Psoas muscle (tissue), 8 donors: ENCODE measurements around the gene TKTL1. TPM values are rescaled to one million over a fixed set of nuclear protein-coding genes. Genes with fewer than 3 reads are reported as not detected.
A peak's percentile ranks its signal among the peaks of the same experiment; 100 is the strongest.

Experiments
- ATAC-seq, 4 donors: fragments of 200-7000 bp; cut with Tn5 transposase; one replicate each; pipeline ENCODE4 v1.9.1; 2020; ENCODE audit warnings: moderate library complexity in 3 of 4, mild to moderate bottlenecking in 2 of 4
- DNase-seq, 2 donors: peaks; one replicate each; pipeline ENCODE4 v3.0.0-alpha.2; 2020
- H3K27ac ChIP-seq: fragments of 200-600 bp; one replicate; pipeline ENCODE4 v1.8.0; 2022
- H3K27me3 ChIP-seq, 3 donors: fragments of 200-600 bp in 1 of 3; one replicate each; pipeline versions ENCODE4 v1.6.1 to v1.8.0; 2013 to 2022; ENCODE audit warnings: low read length in 2 of 3, mild to moderate bottlenecking in 2 of 3, moderate library complexity in 1 of 3; ENCODE audit not compliant: insufficient read depth in 3 of 3
- H3K36me3 ChIP-seq, 2 donors: fragments of 200-600 bp in 1 of 2; one replicate each; pipeline versions ENCODE4 v1.6.1 to v1.8.0; 2013 to 2022; ENCODE audit warnings: low read depth in 1 of 2, mild to moderate bottlenecking in 1 of 2, moderate library complexity in 1 of 2; ENCODE audit not compliant: insufficient read depth in 1 of 2
- H3K4me1 ChIP-seq: fragments of 200-600 bp; one replicate; pipeline ENCODE4 v1.8.0; 2022
- H3K4me3 ChIP-seq: fragments of 200-600 bp; one replicate; pipeline ENCODE4 v1.8.0; 2022; ENCODE audit warnings: mild to moderate bottlenecking
- H3K9me3 ChIP-seq: fragments of 200-600 bp; one replicate; pipeline ENCODE4 v1.8.0; 2022
- CTCF ChIP-seq: fragments of 200-600 bp; IDR thresholded peaks from one replicate; pipeline ENCODE4 v1.8.0; 2022; ENCODE audit warnings: antibody characterized with exemption
- WGBS, 3 donors: extraction: QIAGEN DNeasy Blood & Tissue Kit; methylation state at CpG; one replicate each; pipeline versions ENCODE4 v1.1.6 to v1.1.7; 2013; 5-methylcytosine and 5-hydroxymethylcytosine counted together
- intact Hi-C, 2 donors: fragments of 100-400 bp; cut with DNase I; formaldehyde crosslinking; loops; one replicate each; pipeline versions ENCODE4 v1.11.0 to v1.14.2; 2022
- polyA plus RNA-seq, 3 donors: library from polyadenylated mRNA; stranded (reverse); fragments of 200-250 nt; gene quantifications; one replicate each; pipeline ENCODE4 v1.2.3, GENCODE V29; 2013
- total RNA-seq, 4 donors: library from RNA; stranded (reverse); fragmentation: NEBNext Ultra II Directional in 2 of 4; extraction: Animal tissue kit (Norgen Biotek cat#: 25700) in 2 of 4; gene quantifications; one replicate each; pipeline versions ENCODE4 v1.2.1 to v1.2.4, GENCODE V29; 2021 to 2023
- donor health status: healthy with polysubstance abuse.
- donor health status: DM: no; HTN: no; CAD: no; lungs with moderate emphysema.
- donor health status: Bipolar disorder and iron deficiency.
- donor health status: healthy.
- donor health status: DM: yes; HTN: yes; CAD: no.
- donor health status: DM: no; HTN: no; CAD: no.
- donor health status: DM: no; HTN: no; CAD: no.
- donor health status: DM: yes; HTN: yes; CAD: no.

The TKTL1 gene
- total and polyA plus RNA-seq, 7 donors, result 0.19 to 0.52 (median 0.28) TPM; not detected in 1

DNA sequence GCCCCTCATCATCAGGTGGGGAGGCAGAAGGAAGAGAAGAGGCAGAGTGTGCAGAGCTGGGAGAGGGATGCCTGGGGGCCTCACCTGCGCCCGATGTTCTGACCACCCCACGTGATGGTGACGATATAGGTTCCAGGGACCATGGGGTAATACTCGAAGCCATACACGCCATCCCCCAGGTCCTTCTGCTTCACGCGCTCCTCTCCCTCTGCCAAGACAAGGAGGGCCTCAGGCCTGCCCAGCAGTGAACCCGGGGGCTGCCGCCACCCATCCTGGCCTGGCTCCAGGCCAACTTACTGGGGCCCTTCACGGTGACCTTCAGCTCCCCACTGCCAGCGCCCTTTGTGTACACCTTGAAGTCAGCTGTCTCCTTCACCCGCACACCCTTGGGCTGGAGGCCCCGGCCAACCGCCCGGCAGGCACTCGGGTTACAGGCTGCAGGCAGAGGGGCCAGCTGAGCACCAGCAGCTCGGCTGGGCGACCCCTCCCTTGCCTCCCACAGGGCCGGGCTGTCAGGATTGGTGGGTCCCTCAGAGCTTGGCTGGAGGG is 69.5 kb downstream of the TKTL1 start:
- Histone ChIP-seq H3K9me3 (no peaks in the 10 kb centered on the region), H3K4me3 (no peak overlapping the region), H3K27ac (no peak overlapping the region), H3K36me3 (peaks cover 0 to 30% of the 10 kb centered on the region in 2 donors), H3K27me3 (no peaks in the 10 kb centered on the region), H3K4me1 (peaks cover 3% of the 10 kb centered on the region)
- WGBS, 3 donors, result 66 to 72% (median 67%) methylated on average over 8 to 20 of the region's 20 CpGs
- DNase-seq (no peak), ATAC-seq (no peak)
- no peak for TF ChIP-seq CTCF
- intact Hi-C loops, result no loop called here

DNA sequence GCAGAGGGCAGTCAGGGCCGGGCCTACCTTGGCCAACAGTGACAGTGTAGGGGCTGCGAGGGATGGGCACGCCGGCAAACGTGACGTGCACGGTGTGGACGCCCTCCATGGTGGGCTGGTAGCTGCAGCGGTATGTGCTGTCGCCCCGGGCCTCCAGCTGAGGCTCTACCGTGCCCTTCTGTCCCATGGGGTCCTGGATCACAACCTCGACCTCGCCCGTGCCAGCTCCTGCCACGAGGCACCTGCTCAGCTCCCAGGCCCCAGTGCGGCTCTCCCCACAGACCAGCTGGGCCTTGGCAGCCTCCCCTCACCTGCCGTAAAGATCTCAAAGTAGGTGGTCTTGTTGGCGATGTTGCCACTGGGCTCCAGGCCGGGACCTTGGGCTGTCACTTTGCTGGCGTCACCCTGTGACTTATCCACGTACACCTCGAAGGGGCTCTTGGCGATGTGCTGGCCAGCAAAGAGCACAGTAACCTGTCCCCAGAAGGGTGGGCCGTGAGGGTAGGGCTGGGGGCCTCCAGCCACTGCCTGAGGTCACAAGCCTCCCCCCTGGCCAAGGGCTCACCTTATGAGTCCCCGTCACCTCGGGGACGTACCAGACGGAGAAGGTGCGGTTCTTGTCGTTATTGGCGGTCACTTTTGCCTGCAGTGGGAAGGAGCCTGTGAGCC is 70.5 kb downstream of the TKTL1 start:
- Histone ChIP-seq H3K4me3 (no peak overlapping the region), H3K4me1 (peaks cover 3% of the 10 kb centered on the region), H3K36me3 (peaks cover 0 to 24% of the 10 kb centered on the region in 2 donors), H3K27me3 (no peaks in the 10 kb centered on the region), H3K9me3 (no peaks in the 10 kb centered on the region), H3K27ac (peak overlapping the region; percentile 23)
- 75 to 87% (median 81%) methylated on average over 24 to 32 of the region's 32 CpGs for WGBS, 3 donors
- TF ChIP-seq CTCF, result no peak
- intact Hi-C loops, result no loop called here
- DNase-seq (no peak), ATAC-seq (no peak)

- no peak for TF ChIP-seq CTCF
- peak in 3 of 4 donors; percentile 16 to 30 (median 22) for ATAC-seq
- Histone ChIP-seq H3K27ac (peak overlapping the region; percentile 23), H3K27me3 (no peaks in the 10 kb centered on the region), H3K36me3 (peaks cover 0 to 22% of the 10 kb centered on the region in 2 donors), H3K9me3 (no peaks in the 10 kb centered on the region), H3K4me3 (no peak overlapping the region), H3K4me1 (peaks cover 3% of the 10 kb centered on the region)
- intact Hi-C loops, result no loop called here
- WGBS, 3 donors, result 44 to 57% (median 44%) methylated on average over 5 to 11 of the region's 11 CpGs
- peak in 1 of 2 donors; percentile 64 for DNase-seq
These were observed 71.1 kb downstream of the TKTL1 start for GRCh38 chrX:154366666-154367055.

GRCh38 chrX:154367474-154368308 is 72.1 kb downstream of the TKTL1 start:
- 63 to 85% (median 77%) methylated on average over 9 to 31 of the region's 31 CpGs for WGBS, 3 donors
- ATAC-seq (no peak), DNase-seq (no peak)
- Histone ChIP-seq H3K36me3 (peaks cover 0 to 13% of the 10 kb centered on the region in 2 donors), H3K27ac (peak overlapping the region; percentile 71), H3K4me3 (peak overlapping the region; percentile 69), H3K4me1 (peaks cover 3% of the 10 kb centered on the region), H3K27me3 (no peaks in the 10 kb centered on the region), H3K9me3 (no peaks in the 10 kb centered on the region)
- no peak for TF ChIP-seq CTCF
- intact Hi-C loops, result no loop called here
